GM12872 (cell line): Measurements from ENCODE around the gene ACTL10.

Source experiments
- TF ChIP-seq, protein P1 (sequence below): IDR thresholded peaks from 3 replicates; pipeline ENCODE4 v1.5.1; 2011; ENCODE audit warnings: low read depth, mild to moderate bottlenecking, low read length, moderate library complexity; ENCODE audit not compliant: insufficient read depth

ACTL10 gene

DNA sequence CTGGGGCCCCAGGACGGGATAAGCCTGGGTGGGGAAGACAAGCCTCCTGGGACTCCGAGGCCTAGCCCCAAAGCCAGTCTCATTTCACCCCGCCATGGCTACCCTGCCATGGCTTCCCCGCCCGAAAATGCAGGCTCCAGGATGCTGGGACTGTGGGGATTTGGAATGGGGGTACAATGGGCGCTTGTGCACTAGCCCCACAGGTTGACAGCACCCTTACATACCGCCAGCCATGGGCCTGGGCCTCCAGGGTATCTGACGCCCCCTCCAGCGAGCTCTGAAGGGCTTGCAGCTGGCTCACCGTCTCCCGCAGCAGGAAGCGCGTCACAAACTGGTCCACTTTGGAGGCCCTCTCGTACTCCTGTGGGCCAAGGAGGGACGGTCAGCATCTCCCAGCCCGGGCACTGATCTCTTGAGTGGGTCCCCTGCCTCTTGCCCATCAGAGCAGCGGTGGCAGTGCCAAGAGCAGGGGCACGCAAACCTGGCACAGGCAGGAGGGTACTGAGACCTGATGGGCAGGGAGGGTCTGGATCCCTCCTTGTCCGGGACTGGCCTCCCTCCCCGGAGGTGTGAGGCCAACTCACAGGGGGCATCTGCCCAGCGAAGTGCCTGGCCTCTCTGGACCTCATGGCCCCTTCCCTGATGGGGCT is 6.6 kb upstream of the ACTL10 start:
- TF ChIP-seq, protein P1, sequence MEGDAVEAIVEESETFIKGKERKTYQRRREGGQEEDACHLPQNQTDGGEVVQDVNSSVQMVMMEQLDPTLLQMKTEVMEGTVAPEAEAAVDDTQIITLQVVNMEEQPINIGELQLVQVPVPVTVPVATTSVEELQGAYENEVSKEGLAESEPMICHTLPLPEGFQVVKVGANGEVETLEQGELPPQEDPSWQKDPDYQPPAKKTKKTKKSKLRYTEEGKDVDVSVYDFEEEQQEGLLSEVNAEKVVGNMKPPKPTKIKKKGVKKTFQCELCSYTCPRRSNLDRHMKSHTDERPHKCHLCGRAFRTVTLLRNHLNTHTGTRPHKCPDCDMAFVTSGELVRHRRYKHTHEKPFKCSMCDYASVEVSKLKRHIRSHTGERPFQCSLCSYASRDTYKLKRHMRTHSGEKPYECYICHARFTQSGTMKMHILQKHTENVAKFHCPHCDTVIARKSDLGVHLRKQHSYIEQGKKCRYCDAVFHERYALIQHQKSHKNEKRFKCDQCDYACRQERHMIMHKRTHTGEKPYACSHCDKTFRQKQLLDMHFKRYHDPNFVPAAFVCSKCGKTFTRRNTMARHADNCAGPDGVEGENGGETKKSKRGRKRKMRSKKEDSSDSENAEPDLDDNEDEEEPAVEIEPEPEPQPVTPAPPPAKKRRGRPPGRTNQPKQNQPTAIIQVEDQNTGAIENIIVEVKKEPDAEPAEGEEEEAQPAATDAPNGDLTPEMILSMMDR = no peak

- TF ChIP-seq, protein P1 = no peak
Observed at GRCh38 chr20:33660685-33661058, 6.1 kb upstream of the ACTL10 start.

DNA sequence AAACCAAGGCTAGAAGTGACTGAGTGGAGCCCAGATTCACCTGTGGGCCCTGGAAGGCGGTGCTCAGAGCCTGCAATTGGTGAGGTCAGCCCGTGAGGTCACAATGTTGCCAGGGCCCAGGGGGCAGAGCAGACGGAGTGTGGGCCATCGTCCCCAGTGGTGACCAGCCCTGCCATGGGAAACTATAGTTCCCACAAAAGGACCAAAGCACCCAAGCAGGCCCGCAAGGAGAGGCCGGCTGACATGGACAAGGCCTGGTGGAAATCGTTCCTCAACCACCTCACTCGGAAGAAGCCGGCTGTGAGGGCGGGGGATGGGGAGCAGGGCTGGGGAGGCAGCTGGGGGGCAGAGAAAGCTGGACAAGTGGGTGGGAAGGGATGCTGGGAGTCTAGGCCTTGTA is 4.6 kb upstream of the ACTL10 start, which contains the start of gene C20orf144:
C20orf144 (plus strand) TSS at position 156 of the 400 bp plus-strand sequence; CDS start at position 175, 19 bp downstream.
- TF ChIP-seq, protein P1 = no peak

- TF ChIP-seq, protein P1 = no peak
Observed at GRCh38 chr20:33663161-33664084, 3.3 kb upstream of the ACTL10 start.

- TF ChIP-seq, protein P1 = no peak
Observed at GRCh38 chr20:33664085-33664761, 2.5 kb upstream of the ACTL10 start.

DNA sequence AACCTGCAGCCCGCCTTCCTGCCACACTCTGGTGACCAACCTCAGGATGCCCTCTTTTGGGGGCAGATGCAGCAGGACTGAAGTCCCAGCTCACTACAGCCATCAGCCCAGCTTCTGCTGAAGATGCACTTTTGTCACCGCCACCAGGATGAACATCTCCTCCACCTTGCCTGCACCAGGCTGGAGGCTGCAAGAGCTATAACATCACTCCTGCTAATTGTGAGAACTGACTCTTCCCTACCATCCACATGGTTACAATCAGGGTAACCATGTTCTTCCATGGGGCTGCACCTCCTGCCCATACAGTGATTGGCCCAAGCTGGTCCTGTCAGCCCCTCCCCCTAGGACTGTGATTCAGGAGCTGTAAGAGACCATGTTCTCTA is 2.0 kb upstream of the ACTL10 start:
- TF ChIP-seq, protein P1 = no peak

DNA sequence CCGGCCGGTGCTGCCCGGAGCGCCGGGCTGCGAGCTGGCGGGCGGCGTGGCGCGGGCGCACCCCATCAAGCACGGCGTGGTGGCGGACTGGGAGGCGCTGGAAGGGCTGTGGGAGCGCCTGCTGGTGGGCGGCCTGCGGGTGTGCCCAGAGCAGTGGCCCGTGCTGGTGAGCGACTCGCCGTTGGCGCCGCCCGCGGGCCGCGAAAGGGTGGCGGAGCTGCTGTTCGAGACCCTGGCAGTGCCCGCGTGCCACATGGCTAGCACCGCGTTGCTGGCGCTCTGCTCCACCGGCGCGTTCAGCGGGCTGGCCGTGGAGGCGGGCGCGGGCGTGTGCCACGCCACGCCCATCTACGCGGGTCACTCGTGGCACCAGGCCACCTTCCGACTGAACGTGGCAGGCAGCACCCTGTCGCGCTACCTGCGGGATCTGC is 517 bp downstream of the ACTL10 start:
- TF ChIP-seq, protein P1 = no peak
